HCT116 (cell line): ENCODE measurements around the gene TMEM132D. TPM values are rescaled to one million over a fixed set of nuclear protein-coding genes. Genes with fewer than 3 reads are reported as not detected.

Experiments
- ATAC-seq: fragments of 200-7000 bp; cut with Tn5 transposase; 2 replicates; pipeline ENCODE4 v1.9.1; 2020; ENCODE audit warnings: mild to moderate bottlenecking, moderate library complexity
- BruUV-seq: library from RNA; stranded (reverse); fragments of 400-500 nt; replicated peaks from 2 replicates; lab custom pipeline; 2021; lab: Mats Ljungman, UMichigan
- CTCF ChIA-PET: fragments of 300-600 bp; sonication (Branson Sonifier 250); formaldehyde crosslinking; loops from one replicate; lab custom pipeline; 2021; ENCODE audit warnings: antibody characterized with exemption; lab: Charles Lee
- POLR2A ChIA-PET: fragments of 300-600, 350-600 bp; sonication (Branson Sonifier 250); formaldehyde crosslinking; loops from one replicate; lab custom pipeline; 2021; ENCODE audit warnings: antibody characterized with exemption; lab: Charles Lee
- RAD21 ChIA-PET, 2 experiments: fragments of 300-600 bp; sonication (Branson Sonifier 250); formaldehyde crosslinking; loops; one replicate each; lab custom pipeline; 2023; ENCODE audit warnings: low total read pairs in 2 of 2; ENCODE audit not compliant: uncharacterized antibody in 2 of 2, unreplicated experiment in 2 of 2, low non-redundant PET in 1 of 2; lab: Charles Lee
- DNase-seq: peaks from one replicate; pipeline ENCODE4 v3.0.0-alpha.2; 2010; ENCODE audit warnings: low read depth, low spot score
- H2AFZ ChIP-seq: fragments of 200-600 bp; shearing (Covaris generic), sonication (generic); 2 replicates; pipeline ENCODE4 v1.6.1; 2017; ENCODE audit warnings: low read depth, mixed run types, mixed read lengths, antibody characterized with exemption, low read length; ENCODE audit not compliant: poor library complexity, severe bottlenecking
- H3K27ac ChIP-seq: 2 replicates; pipeline ENCODE4 v1.5.1; 2012; ENCODE audit warnings: low read depth, low read length
- H3K27me3 ChIP-seq: fragments of 200-600 bp; sonication (generic); 2 replicates; pipeline ENCODE4 v1.6.1; 2016; ENCODE audit warnings: mixed run types, low read length, mixed read lengths; ENCODE audit not compliant: insufficient read depth
- H3K36me3 ChIP-seq, 2 experiments: fragments of 200-500 bp in 1 of 2; fragments of 200-600 bp in 1 of 2; sonication (Bioruptor generic) in 1 of 2; sonication (generic) in 1 of 2; 2 replicates each; pipeline versions ENCODE4 v1.5.1 to v1.6.1; 2014 to 2016; ENCODE audit warnings: low read length in 2 of 2, inconsistent platforms in 1 of 2, mixed read lengths in 1 of 2, mixed run types in 1 of 2; ENCODE audit not compliant: insufficient read depth in 2 of 2, control insufficient read depth in 1 of 2
- H3K4me1 ChIP-seq, 2 experiments: fragments of 200-600 bp in 1 of 2; sonication (generic) in 1 of 2; 2 replicates each; pipeline versions ENCODE4 v1.5.1 to v1.6.1; 2012 to 2017; ENCODE audit warnings: low read length in 2 of 2, inconsistent platforms in 1 of 2, mild to moderate bottlenecking in 1 of 2, mixed read lengths in 1 of 2, mixed run types in 1 of 2, moderate library complexity in 1 of 2; ENCODE audit not compliant: insufficient read depth in 2 of 2, control insufficient read depth in 1 of 2
- H3K4me2 ChIP-seq: fragments of 200-600 bp; sonication (generic); 2 replicates; pipeline ENCODE4 v1.6.1; 2017; ENCODE audit warnings: mixed run types, low read length, mixed read lengths
- H3K4me3 ChIP-seq, 2 experiments: fragments of 200-600 bp in 1 of 2; sonication (generic) in 1 of 2; replicated peaks in 1 of 2; 2 replicates each; pipeline ENCODE4 v1.5.1; 2011 to 2016; ENCODE audit warnings: low read length in 2 of 2, control low read depth in 1 of 2, low read depth in 1 of 2, mild to moderate bottlenecking in 1 of 2, mixed read lengths in 1 of 2, mixed run types in 1 of 2
- H3K79me2 ChIP-seq: fragments of 200-600 bp; sonication (generic); 2 replicates; pipeline ENCODE4 v1.6.1; 2017; ENCODE audit warnings: mild to moderate bottlenecking, mixed run types, low read length, moderate library complexity, mixed read lengths; ENCODE audit not compliant: insufficient read depth
- H3K9ac ChIP-seq: fragments of 200-600 bp; sonication (generic); 2 replicates; pipeline ENCODE4 v1.6.1; 2016; ENCODE audit warnings: low read length, mixed read lengths
- H3K9me2 ChIP-seq: fragments of 200-600 bp; sonication (generic), shearing (Covaris generic); 2 replicates; pipeline ENCODE4 v1.6.1; 2017; ENCODE audit warnings: mixed run types, mild to moderate bottlenecking, moderate library complexity; ENCODE audit not compliant: insufficient read depth
- H3K9me3 ChIP-seq, 2 experiments: fragments of 200-500 bp in 1 of 2; fragments of 200-600 bp in 1 of 2; sonication (Bioruptor generic) in 1 of 2; sonication (generic) in 1 of 2; 2 replicates each; pipeline ENCODE4 v1.6.1; 2014 to 2017; ENCODE audit warnings: low read length in 2 of 2, mixed read lengths in 2 of 2, inconsistent platforms in 1 of 2, low read depth in 1 of 2, mild to moderate bottlenecking in 1 of 2, mixed run types in 1 of 2, moderate library complexity in 1 of 2; ENCODE audit not compliant: control insufficient read depth in 1 of 2, insufficient read depth in 1 of 2
- H4K20me1 ChIP-seq: fragments of 200-600 bp; sonication (generic), shearing (Covaris generic); 2 replicates; pipeline ENCODE4 v1.6.1; 2017; ENCODE audit warnings: mixed run types, mild to moderate bottlenecking, moderate library complexity; ENCODE audit not compliant: insufficient read depth
- EZH2 ChIP-seq: fragments of 200-600 bp; sonication (generic); IDR thresholded peaks from 2 replicates; pipeline ENCODE4 v1.6.1; 2017; ENCODE audit warnings: antibody characterized with exemption, mixed run types
- EZH2phosphoT487 ChIP-seq: fragments of 200-600 bp; IDR thresholded peaks from 2 replicates; pipeline ENCODE4 v1.6.1; 2018; ENCODE audit warnings: antibody characterized with exemption, borderline replicate concordance
- FOSL1 ChIP-seq: IDR thresholded peaks from 2 replicates; pipeline ENCODE4 v1.6.1; 2012; ENCODE audit warnings: low read depth
- POLR2A ChIP-seq: IDR thresholded peaks from 2 replicates; pipeline ENCODE4 v1.7.0; 2011; ENCODE audit warnings: borderline replicate concordance; ENCODE audit not compliant: insufficient read depth, insufficient read length; ENCODE audit errors: extremely low read depth
- RAD21 ChIP-seq: IDR thresholded peaks from 2 replicates; pipeline ENCODE4 v1.6.1; 2012; ENCODE audit warnings: low read depth, mild to moderate bottlenecking
- SIN3A ChIP-seq: IDR thresholded peaks from 2 replicates; pipeline ENCODE4 v1.6.1; 2012; ENCODE audit warnings: low read depth
- SRF ChIP-seq: IDR thresholded peaks from 2 replicates; pipeline ENCODE4 v1.6.1; 2012; ENCODE audit warnings: low read depth
- ZNF274 ChIP-seq: fragments of 200-500 bp; sonication (Bioruptor generic); IDR thresholded peaks from 2 replicates; pipeline ENCODE4 v1.6.1; 2014; ENCODE audit warnings: mild to moderate bottlenecking, low read depth, low read length, inconsistent platforms
- intact Hi-C: fragments of 100-400 bp; cut with micrococcal nuclease; formaldehyde crosslinking; loops from 2 replicates; pipeline ENCODE4 v1.10.0; 2022
- total RNA-seq: library from RNA; stranded (reverse); gene quantifications from one replicate; pipeline ENCODE4 v1.2.1, GENCODE V29; 2021; ENCODE audit not compliant: unreplicated experiment

Gene TMEM132D
- total RNA-seq, 1 experiment from 2014 or later, result not detected

DNA sequence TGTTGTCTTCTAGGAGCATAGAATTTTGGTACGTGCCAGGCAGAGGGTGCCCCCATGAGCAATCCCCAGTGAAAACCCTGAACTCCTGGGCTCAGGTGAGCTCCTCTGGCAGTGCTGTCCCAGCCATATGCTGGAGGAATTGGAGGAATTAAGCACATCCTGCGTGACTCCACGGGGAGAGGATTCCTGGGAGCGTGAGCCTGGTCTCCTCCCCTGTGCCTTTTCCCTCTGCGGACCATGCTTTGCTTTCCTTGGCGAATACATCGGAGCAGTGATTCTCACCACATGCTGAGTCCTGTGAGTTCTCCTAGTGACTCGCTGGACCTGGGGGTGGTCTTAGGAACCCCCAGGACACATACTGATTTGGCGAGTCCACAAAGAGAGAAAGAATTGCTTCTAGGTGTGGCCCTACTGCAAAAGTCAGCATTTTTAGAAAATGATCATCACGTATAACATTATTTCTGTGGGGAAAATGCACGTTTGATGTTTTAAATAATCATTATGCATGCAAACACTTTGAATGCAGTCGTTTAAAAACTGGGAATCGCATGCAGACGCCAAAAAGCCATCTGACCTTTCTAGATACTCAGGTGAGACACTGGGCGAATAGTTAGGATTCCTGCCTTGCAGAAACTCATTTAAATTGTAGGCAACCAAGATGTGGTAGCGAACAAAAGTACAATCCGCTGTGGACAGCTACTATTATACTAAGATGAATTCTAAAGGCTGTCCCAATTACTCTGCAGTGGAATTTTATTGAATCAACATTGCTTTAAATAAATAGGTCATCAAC lies 370.9 kb downstream of the TMEM132D start:
- Histone ChIP-seq H3K9ac (no peak overlapping the region), H3K36me3 (no peaks in the 10 kb centered on the region), H3K4me1 (no peaks in the 10 kb centered on the region), H3K9me3 (peaks cover 13 to 45% of the 10 kb centered on the region in 2 experiments; a peak in 2 of 4 replicates), H3K27ac (no peak overlapping the region), H3K4me2 (no peak overlapping the region), H3K4me3 (no peak overlapping the region), H3K9me2 (no peaks in the 10 kb centered on the region), H3K79me2 (no peaks in the 10 kb centered on the region), H3K27me3 (no peaks in the 10 kb centered on the region), H2AFZ (no peak overlapping the region), H4K20me1 (no peaks in the 10 kb centered on the region)
- DNase-seq, result no peak
- TF ChIP-seq POLR2A, result no peak
- RAD21 ChIA-PET, result no interaction called here
- POLR2A ChIA-PET, result no interaction called here
- CTCF ChIA-PET, result no interaction called here
- ATAC-seq, result no peak
- BruUV-seq, result no TSS peak
- intact Hi-C loops, result no loop called here

DNA sequence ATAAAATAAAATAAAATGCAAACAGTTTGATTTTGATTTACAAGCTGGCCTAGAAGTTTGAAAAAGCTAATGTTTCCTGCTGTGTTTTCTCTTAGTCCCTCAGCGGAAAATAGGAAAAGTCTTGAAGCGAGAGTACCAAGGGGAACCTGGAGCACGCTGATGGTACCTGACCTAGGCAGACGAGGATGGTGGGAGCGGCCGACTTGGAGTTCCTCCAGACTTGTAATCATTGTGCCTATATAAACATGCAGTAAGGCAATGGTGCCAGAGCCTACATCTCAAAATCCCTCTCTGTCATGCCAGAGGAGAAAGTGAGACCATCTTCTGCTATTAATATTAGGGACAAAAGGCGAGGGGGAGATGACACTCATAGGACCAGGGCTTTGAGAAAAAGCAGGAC lies 371.7 kb downstream of the TMEM132D start:
- H3K9me3 ChIP-seq, result peaks cover 17 to 45% of the 10 kb centered on the region in 2 experiments; a peak in 2 of 4 replicates
- H3K9ac ChIP-seq, result no peak overlapping the region
- no peak overlapping the region for H3K4me3 ChIP-seq
- H4K20me1 ChIP-seq, result no peaks in the 10 kb centered on the region
- intact Hi-C loops, result no loop called here
- no peaks in the 10 kb centered on the region for H3K27me3 ChIP-seq
- no peaks in the 10 kb centered on the region for H3K9me2 ChIP-seq
- H2AFZ ChIP-seq, result no peak overlapping the region
- no peak overlapping the region for H3K27ac ChIP-seq
- no peak overlapping the region for H3K4me2 ChIP-seq
- BruUV-seq, result no TSS peak
- ATAC-seq, result no peak
- no peak for TF ChIP-seq FOSL1
- no peak for TF ChIP-seq EZH2phosphoT487
- TF ChIP-seq SRF, result no peak
- no peak for TF ChIP-seq RAD21
- no peak for TF ChIP-seq ZNF274
- TF ChIP-seq SIN3A, result no peak
- no peak for TF ChIP-seq EZH2
- TF ChIP-seq POLR2A, result no peak
- TF ChIP-seq, all 23 proteins: peak for 0
- CTCF ChIA-PET, result no interaction called here
- no peak for DNase-seq
- RAD21 ChIA-PET, result no interaction called here
- Histone ChIP-seq H3K36me3 (no peaks in the 10 kb centered on the region), H3K4me1 (no peaks in the 10 kb centered on the region), H3K79me2 (no peaks in the 10 kb centered on the region)
- POLR2A ChIA-PET, result no interaction called here
